OCI-LY7 (cell line): ENCODE measurements around the gene RCC1. TPM values are rescaled to one million over a fixed set of nuclear protein-coding genes. Genes with fewer than 3 reads are reported as not detected.

Source experiments
- BruUV-seq: library from RNA; stranded (reverse); fragments of 400-500 nt; replicated peaks from 2 replicates; lab custom pipeline; 2021; lab: Mats Ljungman, UMichigan
- CTCF ChIA-PET: fragments of 300-600 bp; sonication (Branson Sonifier 250); formaldehyde crosslinking; loops from one replicate; lab custom pipeline; 2022; ENCODE audit warnings: antibody characterized with exemption; ENCODE audit not compliant: unreplicated experiment; lab: Charles Lee
- POLR2A ChIA-PET: fragments of 300-600 bp; sonication (Branson Sonifier 250); formaldehyde crosslinking; loops from one replicate; lab custom pipeline; 2022; ENCODE audit warnings: antibody characterized with exemption; lab: Charles Lee
- DNase-seq: peaks from one replicate; pipeline ENCODE4 v3.0.0-alpha.2; 2015; ENCODE audit warnings: low spot score
- H2AFZ ChIP-seq: fragments of 200-600 bp; sonication (generic), shearing (Covaris generic); 2 replicates; pipeline ENCODE4 v1.6.1; 2014; ENCODE audit warnings: mild to moderate bottlenecking, antibody characterized with exemption, low read length, moderate library complexity
- H3K27ac ChIP-seq: fragments of 200-600 bp; sonication (generic); 2 replicates; pipeline ENCODE4 v1.5.1; 2014; ENCODE audit warnings: mixed run types, low read depth, mild to moderate bottlenecking, moderate library complexity, low read length, inconsistent platforms; ENCODE audit not compliant: poor library complexity, severe bottlenecking
- H3K36me3 ChIP-seq: fragments of 200-600 bp; sonication (generic); 2 replicates; pipeline ENCODE4 v1.6.1; 2014; ENCODE audit warnings: mild to moderate bottlenecking, antibody characterized with exemption, low read length, moderate library complexity, mixed read lengths; ENCODE audit not compliant: insufficient read depth
- H3K4me1 ChIP-seq: fragments of 200-600 bp; sonication (generic); 2 replicates; pipeline ENCODE4 v1.5.1; 2014; ENCODE audit warnings: mild to moderate bottlenecking, low read length; ENCODE audit not compliant: insufficient read depth, poor library complexity, severe bottlenecking
- H3K4me2 ChIP-seq: fragments of 200-600 bp; sonication (generic); 2 replicates; pipeline ENCODE4 v1.6.1; 2014; ENCODE audit warnings: mild to moderate bottlenecking, low read length
- H3K4me3 ChIP-seq: fragments of 200-600 bp; sonication (generic); 2 replicates; pipeline ENCODE4 v1.5.1; 2014; ENCODE audit warnings: mild to moderate bottlenecking, low read depth, low read length; ENCODE audit not compliant: poor library complexity, severe bottlenecking
- H3K79me2 ChIP-seq: fragments of 200-600 bp; sonication (generic); 2 replicates; pipeline ENCODE4 v1.6.1; 2016; ENCODE audit warnings: low read depth, mild to moderate bottlenecking, low read length, moderate library complexity, mixed read lengths; ENCODE audit not compliant: insufficient read depth
- H3K9me2 ChIP-seq: fragments of 200-600 bp; sonication (generic); 2 replicates; pipeline ENCODE4 v1.6.1; 2016; ENCODE audit warnings: mild to moderate bottlenecking, low read length, mixed read lengths; ENCODE audit not compliant: insufficient read depth
- H3K9me3 ChIP-seq: fragments of 200-600 bp; sonication (generic); 2 replicates; pipeline ENCODE4 v1.6.1; 2014; ENCODE audit warnings: mild to moderate bottlenecking, mixed run types, low read length, mixed read lengths
- H4K20me1 ChIP-seq: fragments of 200-600 bp; sonication (generic); 2 replicates; pipeline ENCODE4 v1.6.1; 2014; ENCODE audit warnings: mild to moderate bottlenecking, antibody characterized with exemption, low read length, moderate library complexity, mixed read lengths; ENCODE audit not compliant: insufficient read depth
- EZH2phosphoT487 ChIP-seq: fragments of 200-600 bp; sonication (generic); IDR thresholded peaks from 2 replicates; pipeline ENCODE4 v1.6.1; 2018; ENCODE audit warnings: low read depth, borderline replicate concordance, mild to moderate bottlenecking, mixed run types, antibody characterized with exemption, low read length, moderate library complexity, mixed read lengths
- intact Hi-C: fragments of 100-400 bp; cut with micrococcal nuclease; formaldehyde crosslinking; loops from one replicate; pipeline ENCODE4 v1.10.0; 2022; ENCODE audit not compliant: unreplicated experiment
- total RNA-seq, 2 experiments: library from RNA; depleted of rRNA in 1 of 2; stranded (reverse); fragments of >200 nt in 1 of 2; shearing (Covaris generic) in 1 of 2; gene quantifications; 2 replicates each; pipeline ENCODE4 v1.2.3, GENCODE V29; 2014 to 2022
- TF ChIP-seq, protein P1 (sequence below): fragments of 200-600 bp; sonication (generic); conservative IDR thresholded peaks from 2 replicates; pipeline ENCODE4 v1.5.1; 2014; ENCODE audit warnings: mild to moderate bottlenecking, antibody characterized with exemption, low read length, moderate library complexity, mixed read lengths

The RCC1 gene
- total RNA-seq, 2 experiments from 2014 or later, result 87.6 to 108 TPM

GRCh38 chr1:28564310-28564709 lies 58.5 kb downstream of the RCC1 start:
- POLR2A ChIA-PET, result interaction anchor here (0.9 to 1.5 kb wide), 2 partner anchors 9 to 15 kb away, joined by 3 to 5 read pairs; no protein-coding TSS in a partner anchor
- H3K79me2 ChIP-seq, result no peaks in the 10 kb centered on the region
- H3K36me3 ChIP-seq, result peaks cover 85% of the 10 kb centered on the region
- no peaks in the 10 kb centered on the region for H3K9me3 ChIP-seq
- no peaks in the 10 kb centered on the region for H3K9me2 ChIP-seq
- intact Hi-C loops, result no loop called here
- no peak overlapping the region for H3K4me3 ChIP-seq
- BruUV-seq, result no TSS peak
- no peaks in the 10 kb centered on the region for H3K4me1 ChIP-seq
- H2AFZ ChIP-seq, result no peak overlapping the region
- no peak overlapping the region for H3K27ac ChIP-seq
- H3K4me2 ChIP-seq, result no peak overlapping the region
- no peak for TF ChIP-seq EZH2phosphoT487
- TF ChIP-seq, protein P1, sequence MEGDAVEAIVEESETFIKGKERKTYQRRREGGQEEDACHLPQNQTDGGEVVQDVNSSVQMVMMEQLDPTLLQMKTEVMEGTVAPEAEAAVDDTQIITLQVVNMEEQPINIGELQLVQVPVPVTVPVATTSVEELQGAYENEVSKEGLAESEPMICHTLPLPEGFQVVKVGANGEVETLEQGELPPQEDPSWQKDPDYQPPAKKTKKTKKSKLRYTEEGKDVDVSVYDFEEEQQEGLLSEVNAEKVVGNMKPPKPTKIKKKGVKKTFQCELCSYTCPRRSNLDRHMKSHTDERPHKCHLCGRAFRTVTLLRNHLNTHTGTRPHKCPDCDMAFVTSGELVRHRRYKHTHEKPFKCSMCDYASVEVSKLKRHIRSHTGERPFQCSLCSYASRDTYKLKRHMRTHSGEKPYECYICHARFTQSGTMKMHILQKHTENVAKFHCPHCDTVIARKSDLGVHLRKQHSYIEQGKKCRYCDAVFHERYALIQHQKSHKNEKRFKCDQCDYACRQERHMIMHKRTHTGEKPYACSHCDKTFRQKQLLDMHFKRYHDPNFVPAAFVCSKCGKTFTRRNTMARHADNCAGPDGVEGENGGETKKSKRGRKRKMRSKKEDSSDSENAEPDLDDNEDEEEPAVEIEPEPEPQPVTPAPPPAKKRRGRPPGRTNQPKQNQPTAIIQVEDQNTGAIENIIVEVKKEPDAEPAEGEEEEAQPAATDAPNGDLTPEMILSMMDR, result no peak
- CTCF ChIA-PET, result no interaction called here
- DNase-seq, result no peak
- H4K20me1 ChIP-seq, result no peaks in the 10 kb centered on the region

GRCh38 chr1:28565040-28565439 lies 59.2 kb downstream of the RCC1 start:
- no peak for DNase-seq
- Histone ChIP-seq H3K9me2 (no peaks in the 10 kb centered on the region), H3K4me2 (no peak overlapping the region), H3K4me1 (no peaks in the 10 kb centered on the region), H4K20me1 (no peaks in the 10 kb centered on the region), H3K9me3 (no peaks in the 10 kb centered on the region), H2AFZ (no peak overlapping the region), H3K79me2 (no peaks in the 10 kb centered on the region), H3K4me3 (no peak overlapping the region), H3K36me3 (peaks cover 78% of the 10 kb centered on the region), H3K27ac (no peak overlapping the region)
- ChIA-PET CTCF (no interaction called here), POLR2A (interaction anchor here (0.6 to 1.5 kb wide), 3 partner anchors 10 to 393 kb away, joined by 3 to 5 read pairs (median 4); no protein-coding TSS in a partner anchor)
- no peak for TF ChIP-seq EZH2phosphoT487
- TF ChIP-seq, protein P1, result no peak
- intact Hi-C loops, result no loop called here
- no TSS peak for BruUV-seq

DNA sequence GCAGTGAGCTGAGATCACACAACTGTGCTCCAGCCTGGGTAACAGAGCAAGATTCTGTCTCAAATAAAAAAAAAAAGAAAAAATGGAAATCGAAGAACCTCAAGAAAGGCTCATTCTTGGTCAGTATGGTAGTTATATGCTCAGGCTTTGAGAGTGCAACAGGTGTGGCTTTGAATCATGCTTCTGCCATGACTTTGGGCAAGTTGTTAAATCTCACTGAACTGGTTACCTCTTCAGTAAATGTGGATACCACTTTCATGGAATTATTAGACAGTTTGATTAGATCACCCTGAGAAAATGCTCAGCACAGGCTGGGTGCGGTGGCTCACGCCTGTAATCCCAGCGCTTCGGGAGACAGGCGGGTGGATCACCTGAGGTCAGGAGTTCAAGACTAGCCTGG lies 59.9 kb downstream of the RCC1 start:
- DNase-seq, result no peak
- CTCF ChIA-PET, result no interaction called here
- Histone ChIP-seq H3K4me1 (no peaks in the 10 kb centered on the region), H3K4me2 (no peak overlapping the region), H3K4me3 (no peak overlapping the region), H3K79me2 (no peaks in the 10 kb centered on the region), H4K20me1 (no peaks in the 10 kb centered on the region), H3K27ac (no peak overlapping the region), H3K9me2 (no peaks in the 10 kb centered on the region), H2AFZ (no peak overlapping the region), H3K36me3 (peaks cover 78% of the 10 kb centered on the region), H3K9me3 (no peaks in the 10 kb centered on the region)
- TF ChIP-seq, protein P1, result no peak
- no peak for TF ChIP-seq EZH2phosphoT487
- POLR2A ChIA-PET, result no interaction called here
- TSS peak; percentile 21 for BruUV-seq
- intact Hi-C loops, result no loop called here
